CD14-positive monocyte (primary cell): Measurements from ENCODE around the gene ACACB. TPM values are rescaled to one million over a fixed set of nuclear protein-coding genes. Genes with fewer than 3 reads are reported as not detected.

Source experiments
- DNase-seq, 3 donors: peaks; one replicate each; pipeline ENCODE4 v3.0.0-alpha.2; 2011 to 2022
- H2AFZ ChIP-seq: 2 replicates; pipeline ENCODE4 v1.6.0; 2012; ENCODE audit warnings: mild to moderate bottlenecking, low read depth, low read length, inconsistent platforms; ENCODE audit not compliant: insufficient read depth, poor library complexity, severe bottlenecking
- H3K27ac ChIP-seq, 2 donors: 1 replicate in 1 of 2; 2 replicates in 1 of 2; pipeline ENCODE4 v1.5.1; 2012 to 2013; ENCODE audit warnings: low read length in 2 of 2, control low read depth in 1 of 2, inconsistent platforms in 1 of 2, low read depth in 1 of 2, mild to moderate bottlenecking in 1 of 2
- H3K27me3 ChIP-seq, 2 donors: one replicate each; pipeline versions ENCODE4 v1.6.0 to v1.6.1; 2011 to 2013; ENCODE audit warnings: low read length in 2 of 2; ENCODE audit not compliant: control insufficient read depth in 2 of 2, insufficient read depth in 2 of 2
- H3K36me3 ChIP-seq, 2 donors: replicated peaks in 1 of 2; 1 replicate in 1 of 2; 2 replicates in 1 of 2; pipeline versions ENCODE4 v1.5.1 to v1.6.1; 2012 to 2013; ENCODE audit warnings: low read length in 2 of 2, control low read depth in 1 of 2, inconsistent platforms in 1 of 2, mild to moderate bottlenecking in 1 of 2; ENCODE audit not compliant: insufficient read depth in 2 of 2, control insufficient read depth in 1 of 2
- H3K4me1 ChIP-seq, 2 donors: 1 replicate in 1 of 2; 2 replicates in 1 of 2; pipeline versions ENCODE4 v1.5.1 to v1.6.1; 2012 to 2013; ENCODE audit warnings: low read length in 2 of 2, control low read depth in 1 of 2, inconsistent platforms in 1 of 2, mild to moderate bottlenecking in 1 of 2, moderate library complexity in 1 of 2; ENCODE audit not compliant: insufficient read depth in 2 of 2, control insufficient read depth in 1 of 2
- H3K4me2 ChIP-seq: replicated peaks from 2 replicates; pipeline ENCODE3; 2012; ENCODE audit warnings: low read length, moderate library complexity, mild to moderate bottlenecking; ENCODE audit not compliant: poor library complexity, severe bottlenecking; ENCODE audit errors: extremely low read depth
- H3K4me3 ChIP-seq, 3 experiments: fragments of 200-600 bp in 1 of 3; sonication (generic) in 1 of 3; replicated peaks in 1 of 3; 1 replicate in 2 of 3; 2 replicates in 1 of 3; pipeline ENCODE4 v1.5.1; 2011 to 2013; ENCODE audit warnings: low read length in 3 of 3, mild to moderate bottlenecking in 3 of 3, control low read depth in 2 of 3, low read depth in 2 of 3, inconsistent platforms in 1 of 3, moderate library complexity in 1 of 3
- H3K79me2 ChIP-seq: 2 replicates; pipeline ENCODE4 v1.6.0; 2012; ENCODE audit warnings: mild to moderate bottlenecking, control low read depth, inconsistent platforms, low read length, moderate library complexity; ENCODE audit not compliant: insufficient read depth
- H3K9ac ChIP-seq: 2 replicates; pipeline ENCODE4 v1.6.0; 2017; ENCODE audit warnings: low read length, mild to moderate bottlenecking; ENCODE audit not compliant: insufficient read depth, poor library complexity, severe bottlenecking
- H3K9me3 ChIP-seq, 2 donors: replicated peaks in 1 of 2; 1 replicate in 1 of 2; 2 replicates in 1 of 2; pipeline versions ENCODE4 v1.5.1 to v1.6.1; 2012 to 2013; ENCODE audit warnings: low read length in 2 of 2, control low read depth in 1 of 2; ENCODE audit not compliant: control insufficient read depth in 1 of 2, insufficient read depth in 1 of 2
- H4K20me1 ChIP-seq: 2 replicates; pipeline ENCODE4 v1.6.0; 2012; ENCODE audit warnings: mild to moderate bottlenecking, low read length, control low read depth, moderate library complexity; ENCODE audit not compliant: insufficient read depth
- H3K27ac Mint-ChIP-seq, 7 donors: one replicate each; pipeline ENCODE4 v1.8.0; 2020; ENCODE audit warnings: mild to moderate bottlenecking in 7 of 7, mixed read lengths in 7 of 7, moderate library complexity in 6 of 7, inconsistent platforms in 2 of 7
- H3K27me3 Mint-ChIP-seq, 3 donors: one replicate each; pipeline ENCODE4 v1.8.0; 2021 to 2022; ENCODE audit warnings: low read depth in 3 of 3, mild to moderate bottlenecking in 3 of 3, mixed read lengths in 3 of 3, moderate library complexity in 3 of 3, inconsistent platforms in 1 of 3
- H3K36me3 Mint-ChIP-seq, 2 donors: one replicate each; pipeline ENCODE4 v1.8.0; 2020; ENCODE audit warnings: mixed read lengths in 2 of 2, inconsistent platforms in 1 of 2, mild to moderate bottlenecking in 1 of 2
- H3K4me1 Mint-ChIP-seq: one replicate; pipeline ENCODE4 v1.8.0; 2020; ENCODE audit warnings: mild to moderate bottlenecking, mixed read lengths
- H3K4me3 Mint-ChIP-seq, 2 donors: one replicate each; pipeline ENCODE4 v1.8.0; 2020; ENCODE audit warnings: mild to moderate bottlenecking in 2 of 2, mixed read lengths in 2 of 2, moderate library complexity in 1 of 2
- H3K9me3 Mint-ChIP-seq, 7 donors: one replicate each; pipeline ENCODE4 v1.8.0; 2020 to 2022; ENCODE audit warnings: mixed read lengths in 7 of 7, mild to moderate bottlenecking in 6 of 7, moderate library complexity in 6 of 7, inconsistent platforms in 2 of 7
- WGBS: methylation state at CpG from one replicate; pipeline ENCODE4 v1.1.5; 2013; ENCODE audit warnings: missing lambda C conversion rate; ENCODE audit not compliant: insufficient coverage; 5-methylcytosine and 5-hydroxymethylcytosine counted together
- intact Hi-C, 2 donors: fragments of 100-400 bp; cut with micrococcal nuclease; formaldehyde crosslinking; loops; one replicate each; pipeline versions ENCODE4 v1.15.0 to v1.15.1; 2023
- polyA plus RNA-seq, 3 donors: library from polyadenylated mRNA; depleted of rRNA in 1 of 3; unstranded in 2 of 3; stranded (reverse) in 1 of 3; fragments of 300-500 nt in 2 of 3; fragments of >200 nt in 1 of 3; fragmentation: Illumina TruSeq in 2 of 3; gene quantifications; 1 replicate in 2 of 3; 2 replicates in 1 of 3; pipeline ENCODE4 v1.2.3, GENCODE V29; 2012 to 2021
- TF ChIP-seq, protein P1 (sequence below): fragments of 200-600 bp; IDR thresholded peaks from one replicate; pipeline ENCODE4 v1.8.0; 2022; ENCODE audit warnings: antibody characterized with exemption, mild to moderate bottlenecking

The ACACB gene
- polyA plus RNA-seq, 3 donors = 0.14 to 5.0 (median 1.9) TPM

DNA sequence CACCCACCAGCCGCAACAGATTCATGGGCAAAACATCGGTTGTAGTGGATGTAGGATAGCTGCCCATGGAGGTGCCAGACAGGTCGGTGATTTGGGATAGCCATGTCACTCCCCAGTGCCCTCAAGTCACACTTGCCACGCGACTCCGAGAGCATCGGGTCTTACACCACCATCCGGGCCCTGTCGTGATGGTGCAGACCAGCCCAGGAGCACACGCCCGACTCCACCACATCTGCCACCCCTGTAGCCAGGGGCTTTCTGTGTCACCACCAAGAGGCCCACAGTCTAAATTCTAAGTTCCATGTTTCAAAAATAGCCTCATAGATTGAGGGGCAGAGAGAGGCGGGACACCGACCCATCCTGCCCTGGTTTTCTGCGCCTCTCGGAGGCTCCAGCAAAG, 174.7 kb downstream of the ACACB start:
- Histone ChIP-seq H3K27me3 (peaks cover 0 to 29% of the 10 kb centered on the region in 2 donors), H3K4me3 (no peak overlapping the region), H3K9me3 (no peaks in the 10 kb centered on the region), H2AFZ (no peak overlapping the region), H3K27ac (no peak overlapping the region), H3K4me1 (peaks cover 0 to 6% of the 10 kb centered on the region in 2 donors), H3K36me3 (no peaks in the 10 kb centered on the region), H3K4me2 (no peak overlapping the region), H4K20me1 (no peaks in the 10 kb centered on the region), H3K9ac (no peak overlapping the region), H3K79me2 (no peaks in the 10 kb centered on the region)
- no peak for DNase-seq
- H3K36me3 Mint-ChIP-seq = no peaks in the 10 kb centered on the region
- TF ChIP-seq, protein P1, sequence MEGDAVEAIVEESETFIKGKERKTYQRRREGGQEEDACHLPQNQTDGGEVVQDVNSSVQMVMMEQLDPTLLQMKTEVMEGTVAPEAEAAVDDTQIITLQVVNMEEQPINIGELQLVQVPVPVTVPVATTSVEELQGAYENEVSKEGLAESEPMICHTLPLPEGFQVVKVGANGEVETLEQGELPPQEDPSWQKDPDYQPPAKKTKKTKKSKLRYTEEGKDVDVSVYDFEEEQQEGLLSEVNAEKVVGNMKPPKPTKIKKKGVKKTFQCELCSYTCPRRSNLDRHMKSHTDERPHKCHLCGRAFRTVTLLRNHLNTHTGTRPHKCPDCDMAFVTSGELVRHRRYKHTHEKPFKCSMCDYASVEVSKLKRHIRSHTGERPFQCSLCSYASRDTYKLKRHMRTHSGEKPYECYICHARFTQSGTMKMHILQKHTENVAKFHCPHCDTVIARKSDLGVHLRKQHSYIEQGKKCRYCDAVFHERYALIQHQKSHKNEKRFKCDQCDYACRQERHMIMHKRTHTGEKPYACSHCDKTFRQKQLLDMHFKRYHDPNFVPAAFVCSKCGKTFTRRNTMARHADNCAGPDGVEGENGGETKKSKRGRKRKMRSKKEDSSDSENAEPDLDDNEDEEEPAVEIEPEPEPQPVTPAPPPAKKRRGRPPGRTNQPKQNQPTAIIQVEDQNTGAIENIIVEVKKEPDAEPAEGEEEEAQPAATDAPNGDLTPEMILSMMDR = no peak
- H3K4me1 Mint-ChIP-seq = peaks cover 5% of the 10 kb centered on the region
- H3K9me3 Mint-ChIP-seq = no peaks in the 10 kb centered on the region
- peak overlapping the region in 1 of 2 donors; percentile 72 for H3K4me3 Mint-ChIP-seq
- H3K27me3 Mint-ChIP-seq = peaks cover 20 to 37% (median 25%) of the 10 kb centered on the region in 3 donors
- intact Hi-C loops = no loop called here
- WGBS = 65% methylated on average over 11 of the region's 15 CpGs
- no peak overlapping the region for H3K27ac Mint-ChIP-seq

DNA sequence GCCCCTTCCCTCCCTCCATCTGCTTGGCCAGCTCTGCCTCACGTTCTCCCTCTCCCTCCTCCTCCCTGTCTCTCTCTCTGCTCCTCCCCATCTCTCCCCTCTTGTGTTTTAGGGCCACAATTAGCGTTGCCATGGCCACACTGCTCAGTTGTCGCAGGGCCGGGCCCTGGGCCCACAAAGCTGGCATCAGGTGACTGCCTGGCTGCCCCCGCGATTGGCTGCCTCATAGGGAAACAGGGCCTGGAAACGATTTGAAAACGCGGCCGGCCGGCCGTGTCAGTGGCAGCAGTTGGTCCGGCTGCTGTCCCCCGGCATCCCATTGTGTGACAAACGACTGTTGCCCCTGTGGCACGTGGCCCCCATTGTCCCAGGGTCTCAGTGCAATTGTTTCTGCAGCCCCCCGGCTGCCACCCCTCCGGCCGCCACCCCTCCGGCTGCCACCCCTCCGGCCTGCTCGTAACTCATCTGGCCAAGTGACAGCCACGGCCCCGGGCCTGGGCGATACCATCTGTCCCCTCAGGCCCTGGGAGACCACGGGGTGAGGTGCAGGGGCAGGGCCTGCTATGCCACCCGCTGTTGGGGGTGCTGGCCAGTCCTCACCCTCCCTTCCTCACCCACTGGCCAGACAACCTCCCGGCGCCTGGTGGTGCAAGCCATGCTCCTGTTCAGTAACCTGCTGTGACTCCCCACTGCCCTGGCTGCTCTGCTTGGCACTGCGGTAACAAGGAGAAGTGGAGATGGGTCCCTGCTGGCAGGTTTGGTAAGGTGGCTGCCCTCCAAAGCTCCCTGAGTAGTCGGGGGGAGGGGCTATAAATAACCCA, 175.3 kb downstream of the ACACB start:
- WGBS = 9% methylated on average over 30 of the region's 31 CpGs
- no peaks in the 10 kb centered on the region for H3K79me2 ChIP-seq
- H3K27ac Mint-ChIP-seq = no peak overlapping the region
- no peak overlapping the region for H3K4me2 ChIP-seq
- H3K36me3 ChIP-seq = no peaks in the 10 kb centered on the region
- H3K4me3 ChIP-seq = no peak overlapping the region
- TF ChIP-seq, protein P1 = no peak
- no peak overlapping the region for H3K9ac ChIP-seq
- H3K4me3 Mint-ChIP-seq = peak overlapping the region in 1 of 2 donors; percentile 72
- no peaks in the 10 kb centered on the region for H3K9me3 ChIP-seq
- peaks cover 0 to 6% of the 10 kb centered on the region in 2 donors for H3K4me1 ChIP-seq
- no peak overlapping the region for H3K27ac ChIP-seq
- no peak overlapping the region for H2AFZ ChIP-seq
- H3K27me3 Mint-ChIP-seq = peaks cover 20 to 37% (median 25%) of the 10 kb centered on the region in 3 donors
- peaks cover 5% of the 10 kb centered on the region for H3K4me1 Mint-ChIP-seq
- peaks cover 0 to 29% of the 10 kb centered on the region in 2 donors for H3K27me3 ChIP-seq
- H3K36me3 Mint-ChIP-seq = no peaks in the 10 kb centered on the region
- DNase-seq = no peak
- no peaks in the 10 kb centered on the region for H4K20me1 ChIP-seq
- intact Hi-C loops = no loop called here
- H3K9me3 Mint-ChIP-seq = no peaks in the 10 kb centered on the region
